Measurements from ENCODE around the gene ASPSCR1. TPM values are rescaled to one million over a fixed set of nuclear protein-coding genes. Genes with fewer than 3 reads are reported as not detected.

Gene ASPSCR1
- total RNA-seq, 1 donor from 2014 or later: 50.0 TPM

- CTCF ChIA-PET: interaction anchor here (0.6 kb wide), 1 partner anchor 427 kb away, joined by 3 read pairs; no protein-coding TSS in a partner anchor
- DNase-seq: no peak
- Mint-ChIP-seq H3K9me3 (no peaks in the 10 kb centered on the region), H3K4me1 (no peaks in the 10 kb centered on the region), H3K4me3 (no peak overlapping the region), H3K27ac (no peak overlapping the region), H3K36me3 (ENCODE audit: low read depth) (no peaks in the 10 kb centered on the region), H3K27me3 (no peaks in the 10 kb centered on the region)
- POLR2A ChIA-PET: no interaction called here
- intact Hi-C loops (cut with micrococcal nuclease): no loop called here
- TF ChIP-seq, protein P1, sequence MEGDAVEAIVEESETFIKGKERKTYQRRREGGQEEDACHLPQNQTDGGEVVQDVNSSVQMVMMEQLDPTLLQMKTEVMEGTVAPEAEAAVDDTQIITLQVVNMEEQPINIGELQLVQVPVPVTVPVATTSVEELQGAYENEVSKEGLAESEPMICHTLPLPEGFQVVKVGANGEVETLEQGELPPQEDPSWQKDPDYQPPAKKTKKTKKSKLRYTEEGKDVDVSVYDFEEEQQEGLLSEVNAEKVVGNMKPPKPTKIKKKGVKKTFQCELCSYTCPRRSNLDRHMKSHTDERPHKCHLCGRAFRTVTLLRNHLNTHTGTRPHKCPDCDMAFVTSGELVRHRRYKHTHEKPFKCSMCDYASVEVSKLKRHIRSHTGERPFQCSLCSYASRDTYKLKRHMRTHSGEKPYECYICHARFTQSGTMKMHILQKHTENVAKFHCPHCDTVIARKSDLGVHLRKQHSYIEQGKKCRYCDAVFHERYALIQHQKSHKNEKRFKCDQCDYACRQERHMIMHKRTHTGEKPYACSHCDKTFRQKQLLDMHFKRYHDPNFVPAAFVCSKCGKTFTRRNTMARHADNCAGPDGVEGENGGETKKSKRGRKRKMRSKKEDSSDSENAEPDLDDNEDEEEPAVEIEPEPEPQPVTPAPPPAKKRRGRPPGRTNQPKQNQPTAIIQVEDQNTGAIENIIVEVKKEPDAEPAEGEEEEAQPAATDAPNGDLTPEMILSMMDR (IDR thresholded peaks at IDR 0.05): no peak
- no peak for ATAC-seq (ENCODE audit: low read depth)
Observed at GRCh38 chr17:82003411-82004381, 26.3 kb downstream of the ASPSCR1 start.

DNA sequence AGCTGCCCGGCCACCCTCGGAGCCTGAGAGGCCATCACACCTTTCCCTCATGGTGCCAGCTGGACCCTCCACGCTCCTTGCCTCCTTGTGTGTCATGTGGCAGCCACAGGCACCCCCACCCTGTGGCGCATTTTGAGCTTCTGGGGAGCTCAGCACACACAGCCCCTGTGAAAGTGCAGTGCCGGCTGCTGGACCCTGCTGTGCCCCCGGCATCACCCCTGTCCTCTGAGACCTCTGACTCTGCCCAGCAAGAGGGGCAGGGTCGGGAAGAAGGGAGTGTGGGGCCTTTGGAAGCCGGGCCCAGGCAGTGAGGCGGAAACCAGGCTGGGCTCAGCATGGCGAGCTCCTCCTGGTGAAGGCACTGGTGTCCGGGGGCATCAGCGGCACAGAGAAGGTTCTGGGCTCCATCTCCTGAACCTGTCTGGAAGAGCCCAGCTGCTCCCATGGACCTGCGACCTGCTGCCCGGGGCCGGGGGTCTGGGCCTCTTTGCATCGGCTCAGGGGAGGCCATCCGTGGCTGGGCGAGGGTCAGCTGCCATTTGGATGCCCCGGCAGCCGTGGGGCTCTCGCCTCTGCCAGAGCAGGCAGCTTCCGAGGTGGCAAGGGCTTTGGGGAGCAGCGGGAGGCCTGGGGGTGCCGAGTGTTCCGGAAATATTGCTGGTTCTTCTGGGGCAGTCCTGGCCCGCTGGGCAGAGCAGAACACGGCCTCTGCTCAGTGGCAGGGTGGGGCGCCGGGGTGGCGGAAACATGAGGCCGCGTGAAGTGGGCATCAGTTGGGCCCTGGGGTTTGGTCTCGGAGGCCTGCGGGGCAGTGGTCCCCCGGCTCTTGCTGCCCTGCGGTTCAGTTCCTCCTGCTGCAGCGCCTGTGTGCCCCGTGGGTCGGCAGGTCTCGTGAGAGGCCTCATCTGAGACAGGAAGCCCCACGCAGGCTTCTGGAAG is 27.4 kb downstream of the ASPSCR1 start:
- Mint-ChIP-seq H3K27me3 (no peaks in the 10 kb centered on the region), H3K4me1 (no peaks in the 10 kb centered on the region), H3K36me3 (ENCODE audit: low read depth) (no peaks in the 10 kb centered on the region), H3K9me3 (no peaks in the 10 kb centered on the region), H3K4me3 (no peak overlapping the region), H3K27ac (no peak overlapping the region)
- intact Hi-C loops (cut with micrococcal nuclease): no loop called here
- CTCF ChIA-PET: no interaction called here
- ATAC-seq (ENCODE audit: low read depth) (no peak), DNase-seq (no peak)
- TF ChIP-seq, protein P1 (IDR thresholded peaks at IDR 0.05): no peak
- POLR2A ChIA-PET: no interaction called here

DNA sequence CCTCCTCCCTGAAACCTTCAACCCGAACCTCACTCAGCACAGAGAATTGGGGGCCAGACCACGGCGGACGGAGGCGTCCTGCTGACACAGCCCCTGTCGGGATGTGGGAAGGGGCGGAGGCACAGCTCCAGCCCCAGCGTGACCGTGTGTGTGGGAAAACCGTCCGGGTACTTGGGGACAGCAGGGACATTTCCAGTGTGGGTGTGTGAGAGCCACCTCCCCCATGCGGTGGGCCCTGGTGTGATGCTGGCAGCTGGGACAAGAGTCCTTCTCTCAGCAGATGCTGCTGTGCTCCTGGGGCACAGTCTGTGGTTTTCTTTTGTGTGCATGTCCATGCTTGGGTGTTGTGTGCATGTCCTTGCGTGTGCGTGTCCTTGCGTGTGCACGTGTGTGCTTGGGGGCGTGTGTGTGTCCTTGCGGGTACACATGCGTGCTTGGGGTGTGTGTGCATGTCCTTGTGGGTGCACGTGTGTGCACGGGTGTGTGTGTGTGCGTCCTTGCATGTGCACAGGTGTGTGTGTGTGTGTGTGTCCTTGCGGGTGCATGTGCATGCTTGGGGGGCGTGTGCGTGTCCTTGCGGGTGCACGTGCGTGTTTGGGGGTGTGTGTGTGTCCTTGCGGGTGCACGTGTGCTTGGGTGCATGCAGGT is 28.4 kb downstream of the ASPSCR1 start:
- Mint-ChIP-seq H3K9me3 (no peaks in the 10 kb centered on the region), H3K4me1 (no peaks in the 10 kb centered on the region), H3K27ac (no peak overlapping the region), H3K36me3 (ENCODE audit: low read depth) (no peaks in the 10 kb centered on the region), H3K27me3 (no peaks in the 10 kb centered on the region), H3K4me3 (no peak overlapping the region)
- ChIA-PET CTCF (no interaction called here), POLR2A (no interaction called here)
- intact Hi-C loops (cut with micrococcal nuclease): no loop called here
- TF ChIP-seq, protein P1 (IDR thresholded peaks at IDR 0.05): no peak
- ATAC-seq (ENCODE audit: low read depth): no peak
- no peak for DNase-seq

GRCh38 chr17:82006468-82007227 is 29.2 kb downstream of the ASPSCR1 start:
- no peak for ATAC-seq (ENCODE audit: low read depth)
- Mint-ChIP-seq H3K36me3 (ENCODE audit: low read depth) (no peaks in the 10 kb centered on the region), H3K27ac (no peak overlapping the region), H3K9me3 (no peaks in the 10 kb centered on the region), H3K4me3 (no peak overlapping the region), H3K27me3 (no peaks in the 10 kb centered on the region), H3K4me1 (no peaks in the 10 kb centered on the region)
- ChIA-PET CTCF (no interaction called here), POLR2A (interaction anchor here (0.6 kb wide), 1 partner anchor 276 kb away, joined by 3 read pairs; no protein-coding TSS in a partner anchor)
- intact Hi-C loops (cut with micrococcal nuclease): no loop called here
- no peak for DNase-seq
- TF ChIP-seq, protein P1 (IDR thresholded peaks at IDR 0.05): no peak

All from activated B cell treated with CpG ODN at 0.5 μM for 24 hours (primary cell).